Stromal cell of bone marrow (primary cell): ENCODE results near the gene KIFC3.
"Not testable (repeated sequence)": the region's sequence is repeated elsewhere in the genome, so short reads cannot be mapped to it uniquely, and the experiment has no call there.

Experiments
- DNase-seq: peaks from one replicate; pipeline ENCODE4 v3.0.0-alpha.2; 2012; ENCODE audit warnings: low read depth

Gene KIFC3

GRCh38 chr16:57804111-57804837, 2.0 kb upstream of the KIFC3 start:
- no peak for DNase-seq

DNA sequence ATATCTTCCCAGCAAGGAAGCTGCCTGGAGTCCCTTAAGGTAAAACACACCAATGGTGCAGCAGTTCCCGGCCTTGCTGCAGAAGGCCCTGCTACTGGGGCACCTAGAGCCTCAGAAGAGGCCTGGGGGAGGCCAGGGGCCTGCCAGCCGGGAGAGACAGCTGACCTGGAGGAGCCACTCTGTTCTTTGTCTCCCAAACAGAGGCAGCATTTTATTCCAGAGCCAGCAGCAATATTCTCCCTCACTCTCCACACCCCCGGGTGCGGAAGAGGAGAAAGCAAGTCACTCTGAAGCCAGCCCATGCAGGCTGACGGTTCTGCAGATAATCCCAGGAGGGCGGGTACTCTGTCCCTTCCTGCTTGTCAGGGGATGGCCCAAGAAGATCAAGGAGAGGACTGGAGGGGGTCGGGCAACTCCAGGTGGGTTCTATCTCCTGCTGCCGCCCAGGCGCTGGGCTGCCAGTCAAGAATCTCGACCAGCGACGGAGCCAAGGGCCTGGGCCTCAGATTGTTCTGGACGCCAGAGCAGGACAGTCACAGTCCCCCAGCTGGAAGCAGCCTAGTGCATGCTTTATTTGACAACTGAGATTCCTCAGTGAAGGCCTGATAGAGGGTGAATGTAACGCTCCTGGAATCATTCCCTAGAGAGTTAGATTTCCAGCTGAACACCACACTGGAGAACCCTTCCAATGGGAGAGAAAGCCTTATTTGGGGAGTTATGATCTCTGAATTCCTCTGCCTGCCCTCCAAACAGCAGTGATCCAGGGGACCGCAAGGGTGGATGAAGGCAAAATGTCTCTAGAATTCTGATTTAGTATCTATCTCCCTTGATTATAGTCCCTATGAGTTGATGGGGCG, 1.1 kb upstream of the KIFC3 start:
- DNase-seq = no peak

DNA sequence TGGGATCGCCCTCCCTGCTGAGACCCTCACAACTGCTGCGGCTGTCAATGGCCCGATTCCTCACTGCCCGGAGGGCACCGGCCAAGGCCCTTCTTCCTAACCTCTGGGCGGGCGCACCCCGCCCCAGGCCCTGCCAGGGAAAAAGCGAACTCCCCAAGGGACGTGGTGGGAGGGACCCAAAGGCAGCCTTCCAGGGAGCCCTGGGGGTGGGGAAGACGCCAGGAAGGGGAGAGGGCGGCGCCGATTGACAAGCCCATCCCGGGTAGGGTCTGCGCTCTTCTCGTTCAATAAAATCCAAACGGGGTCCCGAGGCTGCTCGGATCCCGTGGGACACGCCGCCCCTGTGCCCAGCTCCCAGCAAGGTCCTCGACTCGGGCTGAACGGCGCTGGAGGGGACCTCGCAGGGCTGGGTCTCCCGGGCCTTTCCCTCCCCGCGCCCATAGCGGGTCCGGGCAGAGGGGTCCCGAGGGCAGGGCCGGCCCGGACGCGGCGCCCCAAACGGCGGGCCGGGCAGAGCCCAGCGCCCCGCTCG, 416 bp downstream of the KIFC3 start:
- DNase-seq = no peak

- DNase-seq = peak; percentile 44
Observed at GRCh38 chr16:57801098-57801808, 1.0 kb downstream of the KIFC3 start.

DNA sequence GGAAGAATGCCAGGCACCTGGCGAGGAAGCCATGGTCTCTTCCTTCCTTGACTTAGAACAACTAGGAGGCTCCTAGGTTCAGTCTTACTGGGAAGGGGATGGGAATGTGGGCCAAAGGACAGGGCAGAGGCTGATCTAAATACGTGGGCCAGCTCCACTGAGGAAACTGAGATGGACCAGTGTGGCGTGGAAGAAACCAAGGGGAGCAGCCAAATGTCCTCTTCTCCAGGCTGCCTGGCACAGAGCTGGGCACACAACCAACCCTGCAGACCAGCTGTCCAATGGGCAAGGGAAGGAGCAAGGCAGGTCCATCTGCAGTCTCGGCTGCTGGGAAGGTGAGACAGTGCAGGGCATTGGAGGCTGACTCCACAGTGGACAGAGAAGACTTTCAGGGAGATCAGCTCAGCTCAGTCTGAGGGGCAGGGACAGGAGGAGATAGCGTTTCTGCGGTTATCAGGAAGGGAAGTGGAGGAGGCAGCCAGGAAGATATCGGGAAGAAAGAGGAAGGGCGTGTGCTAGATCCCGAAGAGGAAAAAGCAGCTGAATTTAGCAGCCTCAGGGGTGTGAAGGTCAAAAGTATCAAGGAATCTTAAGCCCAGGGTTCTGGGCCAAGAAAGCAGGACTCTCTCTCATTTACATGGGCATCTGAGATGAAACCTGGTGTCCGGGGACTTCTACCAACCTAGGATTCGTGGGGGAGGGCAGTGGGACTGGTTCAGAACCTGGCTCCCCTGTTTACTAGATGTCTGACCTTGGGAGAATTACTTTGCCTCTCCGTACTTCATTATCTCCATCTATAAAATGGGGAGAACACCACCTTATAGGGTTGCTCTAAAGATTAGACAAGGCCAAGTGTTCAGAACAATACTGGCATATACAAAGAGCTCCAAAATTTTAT, 1.8 kb downstream of the KIFC3 start:
- DNase-seq = no peak

GRCh38 chr16:57799600-57800199, 2.6 kb downstream of the KIFC3 start:
- DNase-seq = no peak

GRCh38 chr16:57798953-57799599, 3.2 kb downstream of the KIFC3 start:
- DNase-seq = no peak

- no peak for DNase-seq
Observed at GRCh38 chr16:57798267-57798810, 4.0 kb downstream of the KIFC3 start.

DNA sequence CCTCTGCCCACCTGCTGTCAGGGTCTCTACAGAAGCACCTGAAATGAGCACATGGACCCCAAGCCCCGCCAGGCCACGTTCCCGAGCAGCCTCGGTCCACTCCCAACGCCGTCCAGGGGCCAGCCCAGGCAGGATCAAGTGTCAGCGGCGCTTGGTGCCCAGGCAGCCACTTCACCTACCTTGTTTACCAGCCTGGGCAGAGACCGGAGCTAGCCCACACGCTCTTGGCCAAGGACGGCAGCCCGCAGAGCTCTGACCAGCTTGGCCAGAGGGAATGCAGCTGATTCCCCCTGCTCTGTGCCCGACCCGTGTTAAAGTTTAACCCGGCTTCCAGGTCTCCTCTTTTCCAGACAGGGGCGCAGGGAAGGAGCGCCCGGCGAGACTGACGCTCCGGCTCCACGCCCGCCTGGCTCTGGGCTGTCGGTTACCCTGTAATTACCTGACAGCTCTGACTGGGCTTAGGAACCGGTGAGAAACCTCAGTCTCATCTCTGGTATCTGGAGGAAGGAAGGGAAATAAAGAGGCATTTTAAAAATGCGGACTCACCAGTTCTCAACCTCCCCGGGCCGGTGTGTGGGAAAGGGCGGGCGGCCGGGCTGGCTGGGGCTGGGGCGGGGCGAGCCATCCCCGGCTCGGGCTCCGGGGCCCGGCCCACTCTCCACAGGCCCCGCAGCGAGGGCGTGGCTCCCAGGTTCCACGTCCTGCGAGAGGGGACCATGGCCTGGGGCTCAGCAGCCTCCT, 4.6 kb downstream of the KIFC3 start:
- no peak for DNase-seq

GRCh38 chr16:57797216-57797525, 5.1 kb downstream of the KIFC3 start:
- DNase-seq = no peak

GRCh38 chr16:57796014-57796413, 6.3 kb downstream of the KIFC3 start:
- not testable (repeated sequence) for DNase-seq

DNA sequence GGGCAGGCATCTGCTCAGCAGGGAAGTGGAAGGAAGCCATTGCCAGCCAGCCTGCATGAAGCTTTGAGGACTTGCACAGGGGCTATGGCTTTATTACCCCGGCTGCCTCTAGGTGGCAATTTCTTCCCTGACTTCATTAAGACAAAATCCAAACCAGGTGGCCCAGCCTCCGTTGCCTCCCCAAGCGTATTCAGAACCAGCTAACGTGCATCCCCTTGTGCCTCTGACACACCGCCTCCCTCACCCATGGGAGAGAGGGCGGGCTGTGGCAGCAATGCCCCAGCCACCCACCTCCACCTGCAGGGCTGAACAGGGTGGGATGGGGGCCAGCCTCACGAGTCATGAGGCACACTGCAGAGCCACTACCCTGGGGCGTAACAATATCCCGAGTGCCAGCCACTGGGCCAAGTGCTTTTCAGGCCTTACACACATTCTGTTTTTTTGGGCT, 6.8 kb downstream of the KIFC3 start:
- DNase-seq = no peak

DNA sequence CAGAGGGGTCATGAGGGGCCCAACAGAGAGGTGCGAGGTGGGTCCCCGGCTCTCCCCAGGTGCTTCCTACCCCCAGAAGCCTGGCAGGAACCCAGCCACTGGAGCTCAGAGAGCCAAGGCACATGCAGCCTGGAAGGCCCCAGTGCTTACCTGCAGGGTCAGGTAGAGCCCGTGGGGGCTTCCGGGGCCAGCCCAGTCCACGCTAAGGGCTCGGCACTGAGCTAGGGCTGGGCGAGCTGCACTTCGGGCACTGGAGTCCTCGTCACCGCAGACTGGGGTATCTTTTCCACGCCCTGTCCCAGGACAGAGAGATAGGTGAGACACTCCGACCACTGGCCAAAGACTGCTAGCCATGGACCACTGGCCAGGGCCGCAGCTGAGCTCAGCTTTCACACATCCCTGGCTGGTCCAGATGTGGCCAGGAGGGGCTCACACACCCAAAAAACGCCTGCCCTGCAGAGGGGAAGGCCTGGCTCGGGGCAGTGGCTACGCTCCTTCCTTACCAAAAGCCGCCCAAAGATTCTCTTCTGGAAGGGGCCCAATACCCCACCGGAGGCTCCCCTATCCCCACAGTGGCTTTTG, 7.4 kb downstream of the KIFC3 start:
- no peak for DNase-seq

- no peak for DNase-seq
Observed at GRCh38 chr16:57791893-57792461, 10.3 kb downstream of the KIFC3 start.

GRCh38 chr16:57791195-57791892, 10.9 kb downstream of the KIFC3 start:
- DNase-seq = no peak

DNA sequence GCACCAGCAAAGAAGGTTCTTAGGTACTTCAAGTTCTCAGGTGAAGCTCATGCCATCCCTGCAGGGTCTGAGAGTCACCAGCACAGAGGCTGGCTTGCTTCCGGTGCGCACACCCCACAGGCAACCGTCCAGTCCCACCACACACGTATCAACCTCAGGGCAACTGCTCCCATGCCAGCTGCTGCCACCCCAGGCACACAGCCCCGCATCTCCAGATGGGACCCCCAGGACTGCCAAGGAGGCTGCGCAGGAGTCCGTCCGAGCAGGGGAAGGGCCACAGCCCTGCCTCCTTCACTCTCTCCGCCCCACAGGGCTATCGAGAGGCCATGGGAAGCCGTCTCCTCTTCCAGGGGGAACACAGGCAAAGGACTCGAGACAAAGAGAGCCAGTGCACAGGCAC, 13.3 kb downstream of the KIFC3 start:
- DNase-seq = no peak

DNA sequence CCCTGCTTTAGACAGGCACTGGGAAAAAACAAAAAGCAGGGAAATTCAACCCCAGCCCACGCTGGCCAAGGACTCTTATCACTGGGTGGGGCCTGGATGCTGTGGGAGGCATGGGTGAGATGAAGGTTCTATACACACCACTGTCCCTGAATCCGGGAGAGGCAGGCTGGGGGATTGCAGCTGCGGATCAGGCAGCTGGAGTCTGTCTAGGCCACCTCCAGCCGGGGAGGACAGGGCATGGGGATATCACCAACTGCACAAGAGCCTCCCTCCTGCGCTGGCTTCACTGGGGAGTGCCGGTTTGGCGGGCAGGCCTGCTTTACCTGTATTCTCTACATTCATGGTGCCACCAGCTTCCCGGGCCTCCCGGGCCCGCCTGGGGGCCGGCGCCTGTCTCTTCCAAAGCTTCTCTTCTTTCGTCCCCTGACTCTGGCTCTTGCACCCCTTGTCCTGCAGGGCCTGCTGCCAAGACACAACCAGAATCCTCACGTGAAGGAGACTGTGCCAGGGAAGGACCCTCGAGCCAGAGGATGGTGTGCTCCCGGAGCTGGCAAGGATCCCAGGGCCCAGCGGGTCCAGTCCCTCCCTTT, 13.9 kb downstream of the KIFC3 start:
- DNase-seq = no peak

GRCh38 chr16:57787519-57787905, 14.8 kb downstream of the KIFC3 start:
- DNase-seq = no peak
